GM23338 (cell line): ENCODE data around the gene HDAC3. TPM values are rescaled to one million over a fixed set of nuclear protein-coding genes. Genes with fewer than 3 reads are reported as not detected.

Experiments used
- ATAC-seq: fragments of 200-7000 bp; cut with Tn5 transposase; 3 replicates; pipeline ENCODE4 v1.9.1; 2020
- DNase-seq: peaks from one replicate; pipeline ENCODE4 v3.0.0-alpha.2; 2015; ENCODE audit warnings: low spot score
- H2AFZ ChIP-seq: fragments of 200-600 bp; sonication (generic); 2 replicates; pipeline ENCODE4 v1.8.0; 2016; ENCODE audit warnings: antibody characterized with exemption, mild to moderate bottlenecking, moderate library complexity
- H3F3A ChIP-seq: fragments of 200-600 bp; sonication (generic); replicated peaks from 2 replicates; pipeline ENCODE4 v1.8.0; 2017; ENCODE audit warnings: antibody characterized with exemption, mixed run types, low read depth
- H3K27ac ChIP-seq: fragments of 200-600 bp; sonication (generic); 2 replicates; pipeline ENCODE4 v1.6.1; 2016; ENCODE audit warnings: low read depth
- H3K27me3 ChIP-seq: fragments of 200-600 bp; sonication (generic); 2 replicates; pipeline ENCODE4 v1.8.0; 2016; ENCODE audit warnings: mild to moderate bottlenecking, mixed run types, moderate library complexity; ENCODE audit not compliant: insufficient read depth
- H3K36me3 ChIP-seq: fragments of 200-600 bp; sonication (generic); 2 replicates; pipeline ENCODE4 v1.8.0; 2016; ENCODE audit warnings: mild to moderate bottlenecking; ENCODE audit not compliant: insufficient read depth
- H3K4me1 ChIP-seq: fragments of 200-600 bp; sonication (generic); 2 replicates; pipeline ENCODE4 v1.8.0; 2016; ENCODE audit warnings: mild to moderate bottlenecking, moderate library complexity; ENCODE audit not compliant: insufficient read depth
- H3K4me2 ChIP-seq: fragments of 200-600 bp; sonication (generic); 2 replicates; pipeline ENCODE4 v1.7.1; 2017; ENCODE audit warnings: mixed run types
- H3K4me3 ChIP-seq: fragments of 200-600 bp; sonication (generic); 2 replicates; pipeline ENCODE4 v1.6.1; 2016; ENCODE audit warnings: mixed run types
- H3K79me2 ChIP-seq: fragments of 200-600 bp; sonication (generic); replicated peaks from 2 replicates; pipeline ENCODE4 v1.8.0; 2017; ENCODE audit warnings: mild to moderate bottlenecking; ENCODE audit not compliant: insufficient read depth
- H3K9me2 ChIP-seq: fragments of 200-600 bp; sonication (generic); 2 replicates; pipeline ENCODE4 v1.8.0; 2017; ENCODE audit not compliant: insufficient read depth
- H4K20me1 ChIP-seq: fragments of 200-600 bp; sonication (generic); replicated peaks from 2 replicates; pipeline ENCODE4 v1.8.0; 2017; ENCODE audit warnings: mild to moderate bottlenecking; ENCODE audit not compliant: insufficient read depth
- H3K27ac Mint-ChIP-seq: 2 replicates; pipeline ENCODE4 v1.8.0; 2020; ENCODE audit warnings: inconsistent platforms, mild to moderate bottlenecking, moderate library complexity, mixed read lengths
- H3K27me3 Mint-ChIP-seq: 3 replicates; pipeline ENCODE4 v1.8.0; 2022; ENCODE audit warnings: low read depth, mild to moderate bottlenecking, moderate library complexity, mixed read lengths, inconsistent platforms; ENCODE audit not compliant: insufficient read depth, poor library complexity
- H3K36me3 Mint-ChIP-seq: 3 replicates; pipeline ENCODE4 v1.8.0; 2021; ENCODE audit warnings: low read depth, mild to moderate bottlenecking, inconsistent platforms, moderate library complexity, mixed read lengths
- H3K4me1 Mint-ChIP-seq: 3 replicates; pipeline ENCODE4 v1.8.0; 2020; ENCODE audit warnings: mild to moderate bottlenecking, inconsistent platforms, mixed read lengths
- H3K4me3 Mint-ChIP-seq: 3 replicates; pipeline ENCODE4 v1.8.0; 2021; ENCODE audit warnings: moderate library complexity, mild to moderate bottlenecking, inconsistent platforms, mixed read lengths
- H3K9me3 Mint-ChIP-seq: 3 replicates; pipeline ENCODE4 v1.8.0; 2020; ENCODE audit warnings: moderate library complexity, mild to moderate bottlenecking, inconsistent platforms, mixed read lengths
- CREB1 ChIP-seq: fragments of 250-450 bp; sonication (Bioruptor Pico); IDR thresholded peaks from 2 replicates; pipeline ENCODE4 v1.5.0; 2020; ENCODE audit warnings: low read depth, mild to moderate bottlenecking, moderate library complexity
- EZH2 ChIP-seq: fragments of 200-600 bp; sonication (generic); IDR thresholded peaks from one replicate; pipeline ENCODE4 v1.8.0; 2017; ENCODE audit warnings: antibody characterized with exemption, mild to moderate bottlenecking, low read depth; ENCODE audit not compliant: unreplicated experiment
- JUNB ChIP-seq: IDR thresholded peaks from one replicate; pipeline ENCODE4 v1.6.1; 2016; ENCODE audit warnings: antibody characterized with exemption; ENCODE audit not compliant: unreplicated experiment
- POLR2AphosphoS5 ChIP-seq: IDR thresholded peaks from 2 replicates; pipeline ENCODE4 v1.6.1; 2016; ENCODE audit warnings: antibody characterized with exemption, low read depth
- STAT1 ChIP-seq: IDR thresholded peaks from one replicate; pipeline ENCODE4 v1.6.1; 2016; ENCODE audit warnings: antibody characterized with exemption; ENCODE audit not compliant: unreplicated experiment
- ZNF331 ChIP-seq: fragments of 250-450 bp; sonication (Bioruptor Pico); IDR thresholded peaks from 2 replicates; pipeline ENCODE4 v1.5.0; 2020; ENCODE audit warnings: low read depth, mild to moderate bottlenecking, moderate library complexity
- polyA plus RNA-seq: library from polyadenylated mRNA; unstranded; fragments of >200 nt; fragmentation: Nextera tagmentation; extraction: Ambion mirVana; gene quantifications from 2 replicates; pipeline ENCODE4 v1.2.1, GENCODE V29; 2016
- total RNA-seq: library from RNA; depleted of rRNA; stranded (reverse); fragments of >200 nt; shearing (Covaris generic); gene quantifications from 2 replicates; pipeline ENCODE4 v1.2.3, GENCODE V29; 2014
- TF ChIP-seq, protein P1 (sequence below): IDR thresholded peaks from one replicate; pipeline ENCODE4 v1.6.1; 2018; ENCODE audit warnings: antibody characterized with exemption; ENCODE audit not compliant: unreplicated experiment
- TF ChIP-seq, protein P2 (sequence below), 2 experiments: fragments of 200-600 bp in 1 of 2; sonication (generic) in 1 of 2; conservative IDR thresholded peaks; 2 replicates each; pipeline versions ENCODE4 v1.5.1 to v1.6.1; 2016 to 2017; ENCODE audit warnings: antibody characterized with exemption in 2 of 2, low read depth in 2 of 2, mild to moderate bottlenecking in 2 of 2, moderate library complexity in 1 of 2
- TF ChIP-seq, protein P3 (sequence below): IDR thresholded peaks from 2 replicates; pipeline ENCODE4 v1.6.1; 2016; ENCODE audit warnings: antibody characterized with exemption
- TF ChIP-seq, protein P4 (sequence below): fragments of 250-450 bp; sonication (Bioruptor Pico); IDR thresholded peaks from 2 replicates; pipeline ENCODE4 v1.5.0; 2020; ENCODE audit warnings: mild to moderate bottlenecking, moderate library complexity

Gene HDAC3
- total and polyA plus RNA-seq, 2 experiments from 2014 or later: 59.2 to 90.0 TPM

DNA sequence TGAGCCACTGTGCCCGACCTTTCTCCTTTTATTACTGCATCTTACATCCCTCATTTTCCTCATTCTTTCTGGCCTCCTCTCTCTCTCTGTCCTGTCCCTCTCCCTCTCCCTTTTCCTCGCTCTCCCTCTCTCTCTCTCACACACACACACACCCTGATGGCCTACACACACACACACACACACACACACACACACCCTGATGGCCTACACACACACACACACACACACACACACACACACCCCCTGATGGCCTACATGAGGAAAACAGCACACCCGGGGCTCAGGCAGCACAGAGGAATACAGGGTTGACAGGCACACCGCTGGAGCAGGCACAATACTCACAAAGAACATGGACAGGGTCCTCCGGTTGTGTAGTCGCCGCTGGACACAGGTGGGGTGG is 18.4 kb upstream of the HDAC3 start:
- no peak overlapping the region for H3K4me3 Mint-ChIP-seq
- H3K27ac Mint-ChIP-seq: no peak overlapping the region
- DNase-seq (no peak), ATAC-seq (no peak)
- Histone ChIP-seq H3K36me3 (peaks cover 7% of the 10 kb centered on the region), H4K20me1 (no peaks in the 10 kb centered on the region; the same call in 1 of the 2 replicates), H3K27ac (no peak overlapping the region), H3K27me3 (no peaks in the 10 kb centered on the region), H3K4me2 (no peak overlapping the region), H3K79me2 (no peaks in the 10 kb centered on the region), H3F3A (peaks cover 8% of the 10 kb centered on the region), H3K4me3 (no peak overlapping the region), H3K4me1 (peaks cover 19% of the 10 kb centered on the region), H2AFZ (no peak overlapping the region), H3K9me2 (no peaks in the 10 kb centered on the region)
- H3K4me1 Mint-ChIP-seq: peaks cover 19% of the 10 kb centered on the region
- TF ChIP-seq, protein P1, sequence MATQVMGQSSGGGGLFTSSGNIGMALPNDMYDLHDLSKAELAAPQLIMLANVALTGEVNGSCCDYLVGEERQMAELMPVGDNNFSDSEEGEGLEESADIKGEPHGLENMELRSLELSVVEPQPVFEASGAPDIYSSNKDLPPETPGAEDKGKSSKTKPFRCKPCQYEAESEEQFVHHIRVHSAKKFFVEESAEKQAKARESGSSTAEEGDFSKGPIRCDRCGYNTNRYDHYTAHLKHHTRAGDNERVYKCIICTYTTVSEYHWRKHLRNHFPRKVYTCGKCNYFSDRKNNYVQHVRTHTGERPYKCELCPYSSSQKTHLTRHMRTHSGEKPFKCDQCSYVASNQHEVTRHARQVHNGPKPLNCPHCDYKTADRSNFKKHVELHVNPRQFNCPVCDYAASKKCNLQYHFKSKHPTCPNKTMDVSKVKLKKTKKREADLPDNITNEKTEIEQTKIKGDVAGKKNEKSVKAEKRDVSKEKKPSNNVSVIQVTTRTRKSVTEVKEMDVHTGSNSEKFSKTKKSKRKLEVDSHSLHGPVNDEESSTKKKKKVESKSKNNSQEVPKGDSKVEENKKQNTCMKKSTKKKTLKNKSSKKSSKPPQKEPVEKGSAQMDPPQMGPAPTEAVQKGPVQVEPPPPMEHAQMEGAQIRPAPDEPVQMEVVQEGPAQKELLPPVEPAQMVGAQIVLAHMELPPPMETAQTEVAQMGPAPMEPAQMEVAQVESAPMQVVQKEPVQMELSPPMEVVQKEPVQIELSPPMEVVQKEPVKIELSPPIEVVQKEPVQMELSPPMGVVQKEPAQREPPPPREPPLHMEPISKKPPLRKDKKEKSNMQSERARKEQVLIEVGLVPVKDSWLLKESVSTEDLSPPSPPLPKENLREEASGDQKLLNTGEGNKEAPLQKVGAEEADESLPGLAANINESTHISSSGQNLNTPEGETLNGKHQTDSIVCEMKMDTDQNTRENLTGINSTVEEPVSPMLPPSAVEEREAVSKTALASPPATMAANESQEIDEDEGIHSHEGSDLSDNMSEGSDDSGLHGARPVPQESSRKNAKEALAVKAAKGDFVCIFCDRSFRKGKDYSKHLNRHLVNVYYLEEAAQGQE: no peak
- TF ChIP-seq, protein P2, sequence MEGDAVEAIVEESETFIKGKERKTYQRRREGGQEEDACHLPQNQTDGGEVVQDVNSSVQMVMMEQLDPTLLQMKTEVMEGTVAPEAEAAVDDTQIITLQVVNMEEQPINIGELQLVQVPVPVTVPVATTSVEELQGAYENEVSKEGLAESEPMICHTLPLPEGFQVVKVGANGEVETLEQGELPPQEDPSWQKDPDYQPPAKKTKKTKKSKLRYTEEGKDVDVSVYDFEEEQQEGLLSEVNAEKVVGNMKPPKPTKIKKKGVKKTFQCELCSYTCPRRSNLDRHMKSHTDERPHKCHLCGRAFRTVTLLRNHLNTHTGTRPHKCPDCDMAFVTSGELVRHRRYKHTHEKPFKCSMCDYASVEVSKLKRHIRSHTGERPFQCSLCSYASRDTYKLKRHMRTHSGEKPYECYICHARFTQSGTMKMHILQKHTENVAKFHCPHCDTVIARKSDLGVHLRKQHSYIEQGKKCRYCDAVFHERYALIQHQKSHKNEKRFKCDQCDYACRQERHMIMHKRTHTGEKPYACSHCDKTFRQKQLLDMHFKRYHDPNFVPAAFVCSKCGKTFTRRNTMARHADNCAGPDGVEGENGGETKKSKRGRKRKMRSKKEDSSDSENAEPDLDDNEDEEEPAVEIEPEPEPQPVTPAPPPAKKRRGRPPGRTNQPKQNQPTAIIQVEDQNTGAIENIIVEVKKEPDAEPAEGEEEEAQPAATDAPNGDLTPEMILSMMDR (conservative IDR thresholded peaks at IDR 0.05; ENCODE audit: low read depth in 2 of 2): no peak
- TF ChIP-seq POLR2AphosphoS5 (no peak), EZH2 (no peak)
- TF ChIP-seq, protein P3, sequence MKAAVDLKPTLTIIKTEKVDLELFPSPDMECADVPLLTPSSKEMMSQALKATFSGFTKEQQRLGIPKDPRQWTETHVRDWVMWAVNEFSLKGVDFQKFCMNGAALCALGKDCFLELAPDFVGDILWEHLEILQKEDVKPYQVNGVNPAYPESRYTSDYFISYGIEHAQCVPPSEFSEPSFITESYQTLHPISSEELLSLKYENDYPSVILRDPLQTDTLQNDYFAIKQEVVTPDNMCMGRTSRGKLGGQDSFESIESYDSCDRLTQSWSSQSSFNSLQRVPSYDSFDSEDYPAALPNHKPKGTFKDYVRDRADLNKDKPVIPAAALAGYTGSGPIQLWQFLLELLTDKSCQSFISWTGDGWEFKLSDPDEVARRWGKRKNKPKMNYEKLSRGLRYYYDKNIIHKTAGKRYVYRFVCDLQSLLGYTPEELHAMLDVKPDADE: no peak
- H3K9me3 Mint-ChIP-seq: no peaks in the 10 kb centered on the region
- H3K36me3 Mint-ChIP-seq: peaks cover 62% of the 10 kb centered on the region
- H3K27me3 Mint-ChIP-seq: peaks cover 12% of the 10 kb centered on the region

DNA sequence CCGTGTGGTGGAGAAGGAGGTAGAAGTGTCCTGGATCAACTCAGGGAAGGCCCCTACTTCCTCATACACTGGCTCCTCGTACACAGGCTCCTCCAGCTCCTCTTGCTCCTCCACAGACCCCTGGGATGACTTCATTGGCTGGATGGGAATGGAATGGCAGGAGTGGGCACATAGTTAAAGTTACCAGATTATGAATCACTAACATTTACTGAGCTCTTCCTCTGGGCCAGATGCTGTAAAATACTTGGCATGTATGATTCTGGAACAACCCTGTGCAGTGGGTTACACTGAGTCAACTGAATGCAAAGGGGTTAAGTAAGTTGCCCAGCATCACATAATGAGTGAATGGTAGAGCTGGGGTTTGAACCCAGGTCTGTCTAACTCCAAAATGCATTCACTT is 17.6 kb upstream of the HDAC3 start:
- Histone ChIP-seq H3K4me3 (no peak overlapping the region), H3K27me3 (no peaks in the 10 kb centered on the region), H3K4me2 (no peak overlapping the region), H3K79me2 (no peaks in the 10 kb centered on the region), H4K20me1 (no peaks in the 10 kb centered on the region; the same call in 1 of the 2 replicates), H3F3A (peaks cover 12% of the 10 kb centered on the region), H3K4me1 (peaks cover 19% of the 10 kb centered on the region), H3K36me3 (peaks cover 7% of the 10 kb centered on the region), H3K9me2 (no peaks in the 10 kb centered on the region), H2AFZ (no peak overlapping the region), H3K27ac (no peak overlapping the region)
- H3K27me3 Mint-ChIP-seq: peaks cover 10% of the 10 kb centered on the region
- DNase-seq (no peak), ATAC-seq (no peak)
- no peak overlapping the region for H3K4me3 Mint-ChIP-seq
- H3K36me3 Mint-ChIP-seq: peaks cover 55% of the 10 kb centered on the region
- peaks cover 25% of the 10 kb centered on the region for H3K4me1 Mint-ChIP-seq
- H3K9me3 Mint-ChIP-seq: no peaks in the 10 kb centered on the region
- no peak overlapping the region for H3K27ac Mint-ChIP-seq
- TF ChIP-seq, protein P4, sequence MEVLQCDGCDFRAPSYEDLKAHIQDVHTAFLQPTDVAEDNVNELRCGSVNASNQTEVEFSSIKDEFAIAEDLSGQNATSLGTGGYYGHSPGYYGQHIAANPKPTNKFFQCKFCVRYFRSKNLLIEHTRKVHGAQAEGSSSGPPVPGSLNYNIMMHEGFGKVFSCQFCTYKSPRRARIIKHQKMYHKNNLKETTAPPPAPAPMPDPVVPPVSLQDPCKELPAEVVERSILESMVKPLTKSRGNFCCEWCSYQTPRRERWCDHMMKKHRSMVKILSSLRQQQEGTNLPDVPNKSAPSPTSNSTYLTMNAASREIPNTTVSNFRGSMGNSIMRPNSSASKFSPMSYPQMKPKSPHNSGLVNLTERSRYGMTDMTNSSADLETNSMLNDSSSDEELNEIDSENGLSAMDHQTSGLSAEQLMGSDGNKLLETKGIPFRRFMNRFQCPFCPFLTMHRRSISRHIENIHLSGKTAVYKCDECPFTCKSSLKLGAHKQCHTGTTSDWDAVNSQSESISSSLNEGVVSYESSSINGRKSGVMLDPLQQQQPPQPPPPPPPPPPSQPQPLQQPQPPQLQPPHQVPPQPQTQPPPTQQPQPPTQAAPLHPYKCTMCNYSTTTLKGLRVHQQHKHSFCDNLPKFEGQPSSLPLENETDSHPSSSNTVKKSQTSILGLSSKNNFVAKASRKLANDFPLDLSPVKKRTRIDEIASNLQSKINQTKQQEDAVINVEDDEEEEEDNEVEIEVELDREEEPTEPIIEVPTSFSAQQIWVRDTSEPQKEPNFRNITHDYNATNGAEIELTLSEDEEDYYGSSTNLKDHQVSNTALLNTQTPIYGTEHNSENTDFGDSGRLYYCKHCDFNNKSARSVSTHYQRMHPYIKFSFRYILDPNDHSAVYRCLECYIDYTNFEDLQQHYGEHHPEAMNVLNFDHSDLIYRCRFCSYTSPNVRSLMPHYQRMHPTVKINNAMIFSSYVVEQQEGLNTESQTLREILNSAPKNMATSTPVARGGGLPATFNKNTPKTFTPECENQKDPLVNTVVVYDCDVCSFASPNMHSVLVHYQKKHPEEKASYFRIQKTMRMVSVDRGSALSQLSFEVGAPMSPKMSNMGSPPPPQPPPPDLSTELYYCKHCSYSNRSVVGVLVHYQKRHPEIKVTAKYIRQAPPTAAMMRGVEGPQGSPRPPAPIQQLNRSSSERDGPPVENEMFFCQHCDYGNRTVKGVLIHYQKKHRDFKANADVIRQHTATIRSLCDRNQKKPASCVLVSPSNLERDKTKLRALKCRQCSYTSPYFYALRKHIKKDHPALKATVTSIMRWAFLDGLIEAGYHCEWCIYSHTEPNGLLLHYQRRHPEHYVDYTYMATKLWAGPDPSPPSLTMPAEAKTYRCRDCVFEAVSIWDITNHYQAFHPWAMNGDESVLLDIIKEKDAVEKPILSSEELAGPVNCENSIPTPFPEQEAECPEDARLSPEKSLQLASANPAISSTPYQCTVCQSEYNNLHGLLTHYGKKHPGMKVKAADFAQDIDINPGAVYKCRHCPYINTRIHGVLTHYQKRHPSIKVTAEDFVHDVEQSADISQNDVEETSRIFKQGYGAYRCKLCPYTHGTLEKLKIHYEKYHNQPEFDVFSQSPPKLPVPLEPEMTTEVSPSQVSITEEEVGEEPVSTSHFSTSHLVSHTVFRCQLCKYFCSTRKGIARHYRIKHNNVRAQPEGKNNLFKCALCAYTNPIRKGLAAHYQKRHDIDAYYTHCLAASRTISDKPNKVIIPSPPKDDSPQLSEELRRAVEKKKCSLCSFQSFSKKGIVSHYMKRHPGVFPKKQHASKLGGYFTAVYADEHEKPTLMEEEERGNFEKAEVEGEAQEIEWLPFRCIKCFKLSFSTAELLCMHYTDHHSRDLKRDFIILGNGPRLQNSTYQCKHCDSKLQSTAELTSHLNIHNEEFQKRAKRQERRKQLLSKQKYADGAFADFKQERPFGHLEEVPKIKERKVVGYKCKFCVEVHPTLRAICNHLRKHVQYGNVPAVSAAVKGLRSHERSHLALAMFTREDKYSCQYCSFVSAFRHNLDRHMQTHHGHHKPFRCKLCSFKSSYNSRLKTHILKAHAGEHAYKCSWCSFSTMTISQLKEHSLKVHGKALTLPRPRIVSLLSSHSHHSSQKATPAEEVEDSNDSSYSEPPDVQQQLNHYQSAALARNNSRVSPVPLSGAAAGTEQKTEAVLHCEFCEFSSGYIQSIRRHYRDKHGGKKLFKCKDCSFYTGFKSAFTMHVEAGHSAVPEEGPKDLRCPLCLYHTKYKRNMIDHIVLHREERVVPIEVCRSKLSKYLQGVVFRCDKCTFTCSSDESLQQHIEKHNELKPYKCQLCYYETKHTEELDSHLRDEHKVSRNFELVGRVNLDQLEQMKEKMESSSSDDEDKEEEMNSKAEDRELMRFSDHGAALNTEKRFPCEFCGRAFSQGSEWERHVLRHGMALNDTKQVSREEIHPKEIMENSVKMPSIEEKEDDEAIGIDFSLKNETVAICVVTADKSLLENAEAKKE (CRISPR knock-in tag): no peak
- TF ChIP-seq POLR2AphosphoS5 (no peak), JUNB (no peak), STAT1 (no peak), ZNF331 (CRISPR knock-in tag) (no peak), CREB1 (CRISPR knock-in tag) (no peak)
